Muscle layer of duodenum (tissue), 2 donors: Measurements from ENCODE around the gene MUC22.
"Not testable (repeated sequence)": the region's sequence is repeated elsewhere in the genome, so short reads cannot be mapped to it uniquely, and the experiment has no call there.

Source experiments
- H3K27ac ChIP-seq: one replicate; pipeline ENCODE4 v1.7.0; 2013; ENCODE audit warnings: mild to moderate bottlenecking, low read length
- H3K27me3 ChIP-seq: one replicate; pipeline ENCODE4 v1.7.0; 2013; ENCODE audit warnings: low read depth, mild to moderate bottlenecking, control low read depth, low read length
- H3K36me3 ChIP-seq, 2 donors: one replicate each; pipeline ENCODE4 v1.7.0; 2013; ENCODE audit warnings: low read length in 2 of 2, control low read depth in 1 of 2, mild to moderate bottlenecking in 1 of 2; ENCODE audit not compliant: insufficient read depth in 2 of 2, control insufficient read depth in 1 of 2
- H3K4me1 ChIP-seq, 2 donors: one replicate each; pipeline ENCODE4 v1.7.0; 2013; ENCODE audit warnings: low read length in 2 of 2, mild to moderate bottlenecking in 2 of 2, control low read depth in 1 of 2, moderate library complexity in 1 of 2; ENCODE audit not compliant: insufficient read depth in 2 of 2, control insufficient read depth in 1 of 2
- H3K4me3 ChIP-seq, 2 donors: one replicate each; pipeline ENCODE4 v1.7.0; 2013; ENCODE audit warnings: low read length in 2 of 2, low read depth in 1 of 2, mild to moderate bottlenecking in 1 of 2
- H3K9me3 ChIP-seq, 2 donors: one replicate each; pipeline ENCODE4 v1.7.0; 2013; ENCODE audit warnings: low read length in 2 of 2, control low read depth in 1 of 2, mild to moderate bottlenecking in 1 of 2; ENCODE audit not compliant: control insufficient read depth in 1 of 2
- donor health status: healthy.

Gene MUC22

GRCh38 chr6:31010393-31011060 is at the start of gene MUC22:
Gene MUC22, plus strand, starts transcription at chr6:31010474. Its CDS starts 233 bp downstream, at chr6:31010707.
- Histone ChIP-seq H3K9me3 (peaks cover 4 to 5% of the 10 kb centered on the region in 2 donors), H3K36me3 (no peaks in the 10 kb centered on the region), H3K4me3 (no peak within 1 kb of the TSS), H3K4me1 (no peaks in the 10 kb centered on the region), H3K27me3 (no peaks in the 10 kb centered on the region), H3K27ac (no peak within 1 kb of the TSS)

- Histone ChIP-seq H3K27me3 (no peaks in the 10 kb centered on the region), H3K4me1 (no peaks in the 10 kb centered on the region), H3K36me3 (no peaks in the 10 kb centered on the region), H3K9me3 (no peaks in the 10 kb centered on the region), H3K4me3 (no peak overlapping the region), H3K27ac (no peak overlapping the region)
These were observed 49.2 kb upstream of the MUC22 start for GRCh38 chr6:30960907-30961673.

GRCh38 chr6:30962716-30963115 is 47.6 kb upstream of the MUC22 start:
- no peak overlapping the region for H3K27ac ChIP-seq
- no peak overlapping the region for H3K4me3 ChIP-seq
- H3K4me1 ChIP-seq, result no peaks in the 10 kb centered on the region
- no peaks in the 10 kb centered on the region for H3K9me3 ChIP-seq
- no peaks in the 10 kb centered on the region for H3K36me3 ChIP-seq
- H3K27me3 ChIP-seq, result no peaks in the 10 kb centered on the region

DNA sequence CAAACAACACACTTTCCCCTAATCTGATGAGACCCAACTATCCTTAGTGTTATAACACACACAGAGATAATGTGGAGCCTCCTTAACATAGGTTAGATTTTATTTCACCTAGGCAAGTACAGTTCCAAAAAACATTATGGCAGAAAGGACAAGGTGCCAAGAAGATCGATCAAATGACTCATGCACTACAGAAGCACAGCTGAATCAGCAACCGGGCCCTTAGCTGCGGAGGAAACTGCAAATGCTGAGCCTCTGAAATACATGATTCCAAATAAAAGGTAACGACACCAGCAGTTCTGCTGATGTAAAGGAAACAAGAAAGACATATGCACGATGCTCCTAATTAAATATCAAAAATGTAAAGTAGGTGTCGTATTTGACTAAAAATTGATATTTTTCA is 46.6 kb upstream of the MUC22 start:
- no peaks in the 10 kb centered on the region for H3K4me1 ChIP-seq
- no peaks in the 10 kb centered on the region for H3K27me3 ChIP-seq
- no peaks in the 10 kb centered on the region for H3K36me3 ChIP-seq
- H3K4me3 ChIP-seq, result no peak overlapping the region
- no peak overlapping the region for H3K27ac ChIP-seq
- H3K9me3 ChIP-seq, result no peaks in the 10 kb centered on the region

DNA sequence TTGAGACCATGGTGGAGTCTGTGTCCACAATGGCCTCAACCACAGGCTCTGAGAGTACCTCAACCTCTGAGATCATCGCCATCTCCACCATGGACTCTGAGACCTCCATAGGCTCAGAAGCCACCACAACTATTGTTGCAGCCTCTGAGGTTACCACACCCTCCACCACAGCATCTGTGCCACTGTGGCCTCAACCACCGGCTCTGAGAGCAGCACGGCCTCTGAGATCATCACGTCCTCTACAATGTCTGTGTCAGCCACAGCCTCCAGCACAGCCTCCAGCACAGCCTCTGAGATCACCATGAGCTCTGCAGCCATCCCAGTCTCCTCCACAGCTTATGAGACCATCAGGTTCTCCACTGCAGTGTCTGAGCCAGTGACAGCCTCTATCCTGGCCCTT is 46.2 kb upstream of the MUC22 start:
- Histone ChIP-seq H3K27ac (no peak overlapping the region), H3K27me3 (no peaks in the 10 kb centered on the region), H3K4me1 (no peaks in the 10 kb centered on the region), H3K4me3 (no peak overlapping the region), H3K36me3 (no peaks in the 10 kb centered on the region), H3K9me3 (no peaks in the 10 kb centered on the region)

- Histone ChIP-seq H3K4me1 (no peaks in the 10 kb centered on the region), H3K4me3 (no peak overlapping the region), H3K27me3 (no peaks in the 10 kb centered on the region), H3K9me3 (no peaks in the 10 kb centered on the region), H3K27ac (no peak overlapping the region), H3K36me3 (no peaks in the 10 kb centered on the region)
These were observed 45.1 kb upstream of the MUC22 start for GRCh38 chr6:30965140-30965601.

- no peaks in the 10 kb centered on the region for H3K9me3 ChIP-seq
These were observed 44.1 kb upstream of the MUC22 start for GRCh38 chr6:30966154-30966553.

DNA sequence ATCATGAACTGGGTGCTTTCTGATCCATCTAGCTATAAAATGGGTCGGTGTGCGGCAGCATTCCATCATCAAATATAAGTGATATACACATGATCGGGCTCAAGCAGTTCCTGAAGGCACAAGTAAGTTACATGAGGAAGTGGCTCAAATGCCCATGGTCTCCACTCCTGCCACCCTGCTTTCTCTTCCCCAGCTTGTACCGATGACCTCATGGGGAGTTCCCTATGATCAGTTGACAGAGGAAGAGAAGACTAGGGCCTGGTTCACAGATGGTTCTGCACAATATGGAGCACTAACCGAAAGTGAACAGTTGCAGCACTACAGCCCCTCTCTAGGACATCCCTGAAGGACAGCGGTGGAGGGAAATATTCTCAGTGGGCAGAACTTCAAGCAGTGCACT is 41.1 kb upstream of the MUC22 start:
- H3K4me1 ChIP-seq, H3K9me3 ChIP-seq, H3K36me3 ChIP-seq, H3K27ac ChIP-seq, H3K4me3 ChIP-seq, H3K27me3 ChIP-seq: not testable (repeated sequence)

More at GRCh38 chr6:30966154-30966553, 44.1 kb upstream of the MUC22 start:
- Histone ChIP-seq H3K4me1 (no peaks in the 10 kb centered on the region), H3K27me3 (no peaks in the 10 kb centered on the region), H3K27ac (no peak overlapping the region), H3K4me3 (no peak overlapping the region), H3K36me3 (no peaks in the 10 kb centered on the region)

GRCh38 chr6:30970946-30971345 is 39.3 kb upstream of the MUC22 start:
- Histone ChIP-seq H3K27me3 (no peaks in the 10 kb centered on the region), H3K27ac (no peak overlapping the region)

GRCh38 chr6:30972816-30973215 is 37.5 kb upstream of the MUC22 start:
- Histone ChIP-seq H3K27me3 (no peaks in the 10 kb centered on the region), H3K36me3 (no peaks in the 10 kb centered on the region), H3K4me1 (no peaks in the 10 kb centered on the region), H3K4me3 (no peak overlapping the region), H3K27ac (no peak overlapping the region), H3K9me3 (no peaks in the 10 kb centered on the region)

More at GRCh38 chr6:30970946-30971345, 39.3 kb upstream of the MUC22 start:
- Histone ChIP-seq H3K4me1 (no peaks in the 10 kb centered on the region), H3K4me3 (no peak overlapping the region), H3K9me3 (no peaks in the 10 kb centered on the region), H3K36me3 (no peaks in the 10 kb centered on the region)

GRCh38 chr6:30974490-30975252 is 35.6 kb upstream of the MUC22 start:
- Histone ChIP-seq H3K36me3 (no peaks in the 10 kb centered on the region), H3K27me3 (no peaks in the 10 kb centered on the region), H3K27ac (no peak overlapping the region), H3K4me3 (no peak overlapping the region), H3K4me1 (no peaks in the 10 kb centered on the region), H3K9me3 (no peaks in the 10 kb centered on the region)
